Activated CD4-positive, alpha-beta T cell treated with anti-CD3 and anti-CD28 coated beads for 48 hours (primary cell): ENCODE data around the gene GRIA4.

ENCODE experiments used
- DNase-seq: peaks from one replicate; pipeline ENCODE4 v3.0.0-alpha.2; 2020

GRIA4 gene

DNA sequence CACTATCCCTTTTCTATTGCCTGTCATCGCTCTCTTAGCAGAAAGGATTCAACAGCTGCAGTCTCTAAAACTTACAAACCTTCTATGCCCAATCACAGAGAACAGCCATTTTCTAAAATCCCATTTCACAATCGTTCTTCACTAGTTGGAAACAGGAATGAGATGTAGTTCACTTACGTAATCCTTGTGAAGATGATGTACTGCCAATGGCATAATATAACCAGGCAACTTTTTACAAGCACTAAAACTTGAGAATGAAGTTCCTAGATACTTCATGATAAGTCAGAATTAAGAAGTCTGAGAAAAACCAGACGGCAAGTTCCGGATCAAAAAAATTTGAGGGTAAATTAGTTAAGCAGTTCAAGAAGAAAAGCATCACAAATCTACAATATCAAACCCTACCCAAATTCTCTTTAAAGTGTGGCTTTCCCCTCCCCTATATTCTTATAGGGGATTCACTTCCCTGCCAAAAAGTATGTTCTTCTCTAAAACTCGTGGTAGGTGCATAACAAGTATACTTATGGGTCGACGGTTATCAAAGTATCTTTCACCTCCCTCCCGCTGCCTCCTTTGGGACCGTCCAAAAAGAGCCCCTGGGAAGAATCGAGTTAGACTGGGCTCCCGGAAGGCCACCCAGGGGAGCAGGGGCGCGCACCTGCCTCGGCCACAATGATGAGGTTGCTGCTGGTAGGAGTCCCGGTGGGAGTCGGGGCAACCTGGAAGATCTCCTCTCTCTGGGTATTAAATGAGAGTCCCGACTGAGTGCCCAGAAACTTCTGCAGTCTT is 411.5 kb downstream of the GRIA4 start:
- DNase-seq: no peak

GRCh38 chr11:106021967-106022794 is 412.3 kb downstream of the GRIA4 start, which contains the start of gene MSANTD4:
Gene MSANTD4, minus strand, starts transcription at chr11:106022240. Its CDS starts 11,323 bp downstream, at chr11:106010917.
- peak; percentile 97 for DNase-seq

- DNase-seq: no peak
These were observed 413.0 kb downstream of the GRIA4 start for GRCh38 chr11:106022795-106023275.

- no peak for DNase-seq
These were observed 420.7 kb downstream of the GRIA4 start for GRCh38 chr11:106030609-106031008.

GRCh38 chr11:106031202-106031810 is 421.4 kb downstream of the GRIA4 start:
- DNase-seq: no peak
